HL-60 (cell line): ENCODE measurements around the gene EIF4EBP2.

Experiments used
- GABPA ChIP-seq: IDR thresholded peaks from 2 replicates; pipeline ENCODE4 v1.6.1; 2012; ENCODE audit warnings: low read depth
- POLR2AphosphoS5 ChIP-seq: IDR thresholded peaks from 2 replicates; pipeline ENCODE4 v1.6.1; 2012; ENCODE audit warnings: low read depth
- TF ChIP-seq, protein P1 (sequence below): IDR thresholded peaks from one replicate; pipeline ENCODE4 v1.5.1; 2011; ENCODE audit warnings: low read length, control low read depth, inconsistent platforms; ENCODE audit not compliant: insufficient read depth
- TF ChIP-seq, protein P2 (sequence below): IDR thresholded peaks from 2 replicates; pipeline ENCODE4 v1.6.1; 2012; ENCODE audit warnings: low read depth; ENCODE audit not compliant: insufficient replicate concordance

DNA sequence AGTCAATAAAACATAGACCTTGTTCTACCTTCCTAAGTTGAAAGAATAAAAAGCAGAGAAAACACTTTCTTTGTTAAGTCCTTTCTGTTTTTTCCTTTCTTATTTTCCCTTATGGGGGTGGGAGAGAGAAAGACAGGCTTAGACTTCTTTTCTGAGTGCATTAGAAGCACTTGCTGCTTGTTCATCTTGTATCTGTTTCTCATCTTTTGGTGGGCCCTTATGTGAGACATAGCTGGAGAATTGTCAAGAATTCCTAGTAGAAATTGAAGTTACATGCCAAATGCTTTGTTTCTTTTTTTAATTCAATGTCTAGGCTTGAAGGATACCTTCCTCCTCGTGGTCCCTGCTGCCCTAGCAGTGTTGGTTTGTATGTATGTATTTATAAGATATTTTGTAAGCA, 6.7 kb downstream of the EIF4EBP2 start:
- TF ChIP-seq POLR2AphosphoS5 (no peak), GABPA (no peak)
- TF ChIP-seq, protein P1, sequence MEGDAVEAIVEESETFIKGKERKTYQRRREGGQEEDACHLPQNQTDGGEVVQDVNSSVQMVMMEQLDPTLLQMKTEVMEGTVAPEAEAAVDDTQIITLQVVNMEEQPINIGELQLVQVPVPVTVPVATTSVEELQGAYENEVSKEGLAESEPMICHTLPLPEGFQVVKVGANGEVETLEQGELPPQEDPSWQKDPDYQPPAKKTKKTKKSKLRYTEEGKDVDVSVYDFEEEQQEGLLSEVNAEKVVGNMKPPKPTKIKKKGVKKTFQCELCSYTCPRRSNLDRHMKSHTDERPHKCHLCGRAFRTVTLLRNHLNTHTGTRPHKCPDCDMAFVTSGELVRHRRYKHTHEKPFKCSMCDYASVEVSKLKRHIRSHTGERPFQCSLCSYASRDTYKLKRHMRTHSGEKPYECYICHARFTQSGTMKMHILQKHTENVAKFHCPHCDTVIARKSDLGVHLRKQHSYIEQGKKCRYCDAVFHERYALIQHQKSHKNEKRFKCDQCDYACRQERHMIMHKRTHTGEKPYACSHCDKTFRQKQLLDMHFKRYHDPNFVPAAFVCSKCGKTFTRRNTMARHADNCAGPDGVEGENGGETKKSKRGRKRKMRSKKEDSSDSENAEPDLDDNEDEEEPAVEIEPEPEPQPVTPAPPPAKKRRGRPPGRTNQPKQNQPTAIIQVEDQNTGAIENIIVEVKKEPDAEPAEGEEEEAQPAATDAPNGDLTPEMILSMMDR: no peak
- TF ChIP-seq, protein P2, sequence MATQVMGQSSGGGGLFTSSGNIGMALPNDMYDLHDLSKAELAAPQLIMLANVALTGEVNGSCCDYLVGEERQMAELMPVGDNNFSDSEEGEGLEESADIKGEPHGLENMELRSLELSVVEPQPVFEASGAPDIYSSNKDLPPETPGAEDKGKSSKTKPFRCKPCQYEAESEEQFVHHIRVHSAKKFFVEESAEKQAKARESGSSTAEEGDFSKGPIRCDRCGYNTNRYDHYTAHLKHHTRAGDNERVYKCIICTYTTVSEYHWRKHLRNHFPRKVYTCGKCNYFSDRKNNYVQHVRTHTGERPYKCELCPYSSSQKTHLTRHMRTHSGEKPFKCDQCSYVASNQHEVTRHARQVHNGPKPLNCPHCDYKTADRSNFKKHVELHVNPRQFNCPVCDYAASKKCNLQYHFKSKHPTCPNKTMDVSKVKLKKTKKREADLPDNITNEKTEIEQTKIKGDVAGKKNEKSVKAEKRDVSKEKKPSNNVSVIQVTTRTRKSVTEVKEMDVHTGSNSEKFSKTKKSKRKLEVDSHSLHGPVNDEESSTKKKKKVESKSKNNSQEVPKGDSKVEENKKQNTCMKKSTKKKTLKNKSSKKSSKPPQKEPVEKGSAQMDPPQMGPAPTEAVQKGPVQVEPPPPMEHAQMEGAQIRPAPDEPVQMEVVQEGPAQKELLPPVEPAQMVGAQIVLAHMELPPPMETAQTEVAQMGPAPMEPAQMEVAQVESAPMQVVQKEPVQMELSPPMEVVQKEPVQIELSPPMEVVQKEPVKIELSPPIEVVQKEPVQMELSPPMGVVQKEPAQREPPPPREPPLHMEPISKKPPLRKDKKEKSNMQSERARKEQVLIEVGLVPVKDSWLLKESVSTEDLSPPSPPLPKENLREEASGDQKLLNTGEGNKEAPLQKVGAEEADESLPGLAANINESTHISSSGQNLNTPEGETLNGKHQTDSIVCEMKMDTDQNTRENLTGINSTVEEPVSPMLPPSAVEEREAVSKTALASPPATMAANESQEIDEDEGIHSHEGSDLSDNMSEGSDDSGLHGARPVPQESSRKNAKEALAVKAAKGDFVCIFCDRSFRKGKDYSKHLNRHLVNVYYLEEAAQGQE: no peak
